Smooth muscle cell of the brain vasculature (primary cell): ENCODE measurements around the gene NSMCE3.

Experiments
- DNase-seq: peaks from one replicate; pipeline ENCODE4 v3.0.0-alpha.2; 2012; ENCODE audit warnings: low read depth, low spot score

Gene NSMCE3

GRCh38 chr15:29269485-29270168 is at the start of gene NSMCE3:
Gene NSMCE3, minus strand, starts transcription at chr15:29269822. Its CDS starts 117 bp downstream, at chr15:29269705.
- peak; percentile 70 for DNase-seq

GRCh38 chr15:29316422-29316821 is 46.8 kb upstream of the NSMCE3 start:
- no peak for DNase-seq

GRCh38 chr15:29312387-29312786 is 42.8 kb upstream of the NSMCE3 start:
- DNase-seq: no peak

GRCh38 chr15:29311696-29312095 is 42.1 kb upstream of the NSMCE3 start:
- no peak for DNase-seq

- no peak for DNase-seq
Measured at GRCh38 chr15:29309139-29309538, 39.5 kb upstream of the NSMCE3 start.

- no peak for DNase-seq
Measured at GRCh38 chr15:29308299-29308698, 38.7 kb upstream of the NSMCE3 start.

GRCh38 chr15:29305556-29305955 is 35.9 kb upstream of the NSMCE3 start:
- DNase-seq: no peak

GRCh38 chr15:29302871-29303270 is 33.2 kb upstream of the NSMCE3 start:
- DNase-seq: no peak

- no peak for DNase-seq
Measured at GRCh38 chr15:29299784-29300183, 30.2 kb upstream of the NSMCE3 start.

- DNase-seq: no peak
Measured at GRCh38 chr15:29299331-29299730, 29.7 kb upstream of the NSMCE3 start.

GRCh38 chr15:29294732-29295325 is 25.2 kb upstream of the NSMCE3 start:
- no peak for DNase-seq

- no peak for DNase-seq
Measured at GRCh38 chr15:29291067-29291845, 21.6 kb upstream of the NSMCE3 start.

- no peak for DNase-seq
Measured at GRCh38 chr15:29289173-29289572, 19.6 kb upstream of the NSMCE3 start.

GRCh38 chr15:29285386-29285785 is 15.8 kb upstream of the NSMCE3 start:
- DNase-seq: no peak

GRCh38 chr15:29283381-29283780 is 13.8 kb upstream of the NSMCE3 start:
- no peak for DNase-seq

GRCh38 chr15:29280514-29280913 is 10.9 kb upstream of the NSMCE3 start:
- DNase-seq: no peak

- DNase-seq: peak; percentile 69
Measured at GRCh38 chr15:29278436-29279105, 8.9 kb upstream of the NSMCE3 start.

- no peak for DNase-seq
Measured at GRCh38 chr15:29276366-29276765, 6.7 kb upstream of the NSMCE3 start.

GRCh38 chr15:29275855-29276254 is 6.2 kb upstream of the NSMCE3 start:
- DNase-seq: no peak

- no peak for DNase-seq
Measured at GRCh38 chr15:29274946-29275345, 5.3 kb upstream of the NSMCE3 start.

- no peak for DNase-seq
Measured at GRCh38 chr15:29272219-29272618, 2.6 kb upstream of the NSMCE3 start.

- DNase-seq: no peak
Measured at GRCh38 chr15:29270976-29271375, 1.4 kb upstream of the NSMCE3 start.
